HG03108 (cell line): ENCODE data around the gene PACS2.
"Not testable (repeated sequence)": the region's sequence is repeated elsewhere in the genome, so short reads cannot be mapped to it uniquely, and the experiment has no call there.

Experiments used
- ATAC-seq: cut with Tn5 transposase; IDR thresholded peaks from one replicate; pipeline ENCODE4 v1.9.1; 2021; ENCODE audit warnings: moderate library complexity; ENCODE audit not compliant: unreplicated experiment

Gene PACS2

GRCh38 chr14:105348169-105348944, 33.8 kb downstream of the PACS2 start:
- ATAC-seq: no peak

GRCh38 chr14:105348945-105349699, 34.6 kb downstream of the PACS2 start:
- ATAC-seq: no peak

- no peak for ATAC-seq
Observed at GRCh38 chr14:105349992-105350391, 35.4 kb downstream of the PACS2 start.

- ATAC-seq: no peak
Observed at GRCh38 chr14:105350450-105351244, 36.1 kb downstream of the PACS2 start.

GRCh38 chr14:105351410-105351809, 36.9 kb downstream of the PACS2 start:
- no peak for ATAC-seq

- ATAC-seq: no peak
Observed at GRCh38 chr14:105351920-105352851, 37.6 kb downstream of the PACS2 start.

GRCh38 chr14:105353136-105353535, 38.6 kb downstream of the PACS2 start:
- no peak for ATAC-seq

- ATAC-seq: no peak
Observed at GRCh38 chr14:105354541-105354940, 40.0 kb downstream of the PACS2 start.

GRCh38 chr14:105355049-105355575, 40.6 kb downstream of the PACS2 start:
- ATAC-seq: no peak

- no peak for ATAC-seq
Observed at GRCh38 chr14:105355850-105356604, 41.5 kb downstream of the PACS2 start.

GRCh38 chr14:105356927-105357326, 42.4 kb downstream of the PACS2 start:
- ATAC-seq: no peak

GRCh38 chr14:105357626-105358025, 43.1 kb downstream of the PACS2 start:
- ATAC-seq: no peak

GRCh38 chr14:105358140-105358846, 43.7 kb downstream of the PACS2 start:
- ATAC-seq: no peak

GRCh38 chr14:105358943-105359342, 44.4 kb downstream of the PACS2 start:
- no peak for ATAC-seq

GRCh38 chr14:105361412-105361811, 46.9 kb downstream of the PACS2 start:
- not testable (repeated sequence) for ATAC-seq

GRCh38 chr14:105363847-105364708, 49.5 kb downstream of the PACS2 start:
- ATAC-seq: no peak

GRCh38 chr14:105365101-105365500, 50.6 kb downstream of the PACS2 start:
- ATAC-seq: no peak

GRCh38 chr14:105365681-105366080, 51.1 kb downstream of the PACS2 start:
- ATAC-seq: no peak
